ENCODE measurements around the gene TBC1D8. TPM values are rescaled to one million over a fixed set of nuclear protein-coding genes. Genes with fewer than 3 reads are reported as not detected.

The TBC1D8 gene
- total and polyA plus RNA-seq, 2 of the 13 experiments (the other 11 are each of a cell fraction or from before 2014, with no cell fraction given), result 45.1 to 95.4 TPM

- TF ChIP-seq HNF1B (CRISPR knock-in tag; IDR thresholded peaks at IDR 0.05) (peak; percentile 71; the same call in 1 of the 2 replicates), TARDBP (CRISPR knock-in tag; IDR thresholded peaks at IDR 0.05) (no peak), ZNF230 (CRISPR knock-in tag; IDR thresholded peaks at IDR 0.05) (0 out of 2 replicates have a peak, but pooled peaks have one; percentile 68), ETS1 (CRISPR knock-in tag; IDR thresholded peaks at IDR 0.05) (no peak), ATF3 (CRISPR knock-in tag; IDR thresholded peaks at IDR 0.05) (no peak), SIX1 (CRISPR knock-in tag; IDR thresholded peaks at IDR 0.05; ENCODE audit: borderline replicate concordance) (no peak), ZNF484 (CRISPR knock-in tag; IDR thresholded peaks at IDR 0.05; ENCODE audit: borderline replicate concordance, low read depth) (no peak), ZKSCAN1 (IDR thresholded peaks at IDR 0.05; ENCODE audit: low read length) (no peak), ZNF672 (CRISPR knock-in tag; IDR thresholded peaks at IDR 0.05) (no peak), NR1H2 (CRISPR knock-in tag; IDR thresholded peaks at IDR 0.05; ENCODE audit: borderline replicate concordance, low read depth) (no peak), SAFB2 (CRISPR knock-in tag; IDR thresholded peaks at IDR 0.05; ENCODE audit: borderline replicate concordance, low read depth) (no peak), ZNF709 (CRISPR knock-in tag; IDR thresholded peaks at IDR 0.05) (0 out of 2 replicates have a peak, but pooled peaks have one; percentile 68), MXD1 (CRISPR knock-in tag; IDR thresholded peaks at IDR 0.05) (no peak; the same call in 1 of the 2 replicates), NFATC3 (CRISPR knock-in tag; IDR thresholded peaks at IDR 0.05) (0 out of 2 replicates have a peak, but pooled peaks have one; percentile 38), SRSF1 (optimal IDR thresholded peaks at IDR 0.05; ENCODE audit: low read depth, low read length) (no peak), ZNF605 (CRISPR knock-in tag; IDR thresholded peaks at IDR 0.05) (peak; percentile 50; the same call in 1 of the 2 replicates), MIER3 (CRISPR knock-in tag; IDR thresholded peaks at IDR 0.05; ENCODE audit: borderline replicate concordance) (no peak), ZNF724P (CRISPR knock-in tag; IDR thresholded peaks at IDR 0.05; ENCODE audit: borderline replicate concordance) (no peak), ATF5 (CRISPR knock-in tag; IDR thresholded peaks at IDR 0.05; ENCODE audit: low read depth) (no peak), HMG20B (CRISPR knock-in tag; conservative IDR thresholded peaks at IDR 0.05) (no peak), JUN (CRISPR knock-in tag; IDR thresholded peaks at IDR 0.05) (no peak), EEA1 (CRISPR knock-in tag; IDR thresholded peaks at IDR 0.05; ENCODE audit: borderline replicate concordance) (no peak), MXI1 (IDR thresholded peaks at IDR 0.05; ENCODE audit: borderline replicate concordance, low read depth, low read length) (peak; percentile 70; the same call in 1 of the 3 replicates)
- TF ChIP-seq, protein P1, sequence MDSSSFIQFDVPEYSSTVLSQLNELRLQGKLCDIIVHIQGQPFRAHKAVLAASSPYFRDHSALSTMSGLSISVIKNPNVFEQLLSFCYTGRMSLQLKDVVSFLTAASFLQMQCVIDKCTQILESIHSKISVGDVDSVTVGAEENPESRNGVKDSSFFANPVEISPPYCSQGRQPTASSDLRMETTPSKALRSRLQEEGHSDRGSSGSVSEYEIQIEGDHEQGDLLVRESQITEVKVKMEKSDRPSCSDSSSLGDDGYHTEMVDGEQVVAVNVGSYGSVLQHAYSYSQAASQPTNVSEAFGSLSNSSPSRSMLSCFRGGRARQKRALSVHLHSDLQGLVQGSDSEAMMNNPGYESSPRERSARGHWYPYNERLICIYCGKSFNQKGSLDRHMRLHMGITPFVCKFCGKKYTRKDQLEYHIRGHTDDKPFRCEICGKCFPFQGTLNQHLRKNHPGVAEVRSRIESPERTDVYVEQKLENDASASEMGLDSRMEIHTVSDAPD (CRISPR knock-in tag; IDR thresholded peaks at IDR 0.05), result no peak
Measured at GRCh38 chr2:101149241-101150192, 1.7 kb downstream of the TBC1D8 start (continued).

All from HepG2 (cell line).